Mesenchymal stem cell (in vitro differentiated cells and primary cell): ENCODE measurements around the gene CEND1.

ENCODE experiments used
- DNase-seq: peaks from one replicate; pipeline ENCODE4 v3.0.0-alpha.2; 2013
- H2AFZ ChIP-seq: one replicate; pipeline ENCODE4 v1.6.1; 2013; ENCODE audit warnings: low read depth, mild to moderate bottlenecking, control low read depth, inconsistent platforms, low read length, moderate library complexity
- H2AK5ac ChIP-seq: 2 replicates; pipeline ENCODE4 v1.6.1; 2013; ENCODE audit warnings: low read length, moderate library complexity, mild to moderate bottlenecking, inconsistent platforms; ENCODE audit not compliant: severe bottlenecking
- H2BK120ac ChIP-seq: one replicate; pipeline ENCODE4 v1.6.1; 2013; ENCODE audit warnings: low read depth, mild to moderate bottlenecking, inconsistent platforms, low read length, moderate library complexity
- H2BK12ac ChIP-seq, 2 experiments: one replicate each; pipeline ENCODE4 v1.6.1; 2013; ENCODE audit warnings: inconsistent platforms in 2 of 2, low read length in 2 of 2, mild to moderate bottlenecking in 2 of 2, moderate library complexity in 2 of 2, control low read depth in 1 of 2
- H2BK15ac ChIP-seq: one replicate; pipeline ENCODE4 v1.6.1; 2013; ENCODE audit warnings: mild to moderate bottlenecking, low read depth, inconsistent platforms; ENCODE audit not compliant: poor library complexity, severe bottlenecking
- H2BK5ac ChIP-seq: 2 replicates; pipeline ENCODE4 v1.6.1; 2013; ENCODE audit warnings: low read depth, mild to moderate bottlenecking, low read length, control low read depth, inconsistent platforms; ENCODE audit not compliant: poor library complexity, severe bottlenecking
- H3K14ac ChIP-seq, 2 experiments: one replicate each; pipeline ENCODE4 v1.6.1; 2013; ENCODE audit warnings: inconsistent platforms in 2 of 2, low read length in 2 of 2, control low read depth in 1 of 2, mild to moderate bottlenecking in 1 of 2, moderate library complexity in 1 of 2
- H3K18ac ChIP-seq, 2 experiments: one replicate each; pipeline ENCODE4 v1.6.1; 2013; ENCODE audit warnings: inconsistent platforms in 2 of 2, low read length in 2 of 2, control low read depth in 1 of 2, low read depth in 1 of 2, mild to moderate bottlenecking in 1 of 2
- H3K23ac ChIP-seq, 2 experiments: one replicate each; pipeline ENCODE4 v1.6.1; 2013; ENCODE audit warnings: inconsistent platforms in 2 of 2, low read length in 2 of 2, mild to moderate bottlenecking in 2 of 2, moderate library complexity in 2 of 2, control low read depth in 1 of 2
- H3K27ac ChIP-seq: 2 replicates; pipeline ENCODE4 v1.5.1; 2013; ENCODE audit warnings: mild to moderate bottlenecking, moderate library complexity, low read length, control low read depth, inconsistent platforms; ENCODE audit not compliant: poor library complexity, severe bottlenecking
- H3K27me3 ChIP-seq, 2 experiments: 2 replicates each; pipeline versions ENCODE4 v1.6.1 to v1.7.0; 2013; ENCODE audit warnings: low read length in 2 of 2, mild to moderate bottlenecking in 2 of 2, moderate library complexity in 2 of 2, control low read depth in 1 of 2, inconsistent platforms in 1 of 2; ENCODE audit not compliant: control insufficient read depth in 1 of 2, insufficient read depth in 1 of 2
- H3K36me3 ChIP-seq, 2 experiments: 2 replicates each; pipeline versions ENCODE4 v1.6.1 to v1.7.0; 2013; ENCODE audit warnings: low read length in 2 of 2, control low read depth in 1 of 2, inconsistent platforms in 1 of 2, low read depth in 1 of 2, mild to moderate bottlenecking in 1 of 2; ENCODE audit not compliant: insufficient read depth in 2 of 2, control insufficient read depth in 1 of 2
- H3K4ac ChIP-seq, 2 experiments: one replicate each; pipeline ENCODE4 v1.6.1; 2013; ENCODE audit warnings: inconsistent platforms in 2 of 2, low read length in 2 of 2, mild to moderate bottlenecking in 2 of 2, moderate library complexity in 2 of 2, control low read depth in 1 of 2, low read depth in 1 of 2
- H3K4me1 ChIP-seq: 2 replicates; pipeline ENCODE4 v1.6.1; 2013; ENCODE audit warnings: low read depth, low read length, control low read depth; ENCODE audit not compliant: control insufficient read depth, insufficient read depth
- H3K4me2 ChIP-seq: 2 replicates; pipeline ENCODE4 v1.6.1; 2013; ENCODE audit warnings: low read length, mild to moderate bottlenecking, inconsistent platforms; ENCODE audit not compliant: poor library complexity, severe bottlenecking
- H3K4me3 ChIP-seq, 2 experiments: 2 replicates each; pipeline versions ENCODE4 v1.5.1 to v1.7.0; 2013; ENCODE audit warnings: low read length in 2 of 2, mild to moderate bottlenecking in 2 of 2, control low read depth in 1 of 2, low read depth in 1 of 2; ENCODE audit not compliant: insufficient read depth in 1 of 2
- H3K79me1 ChIP-seq: replicated peaks from 2 replicates; pipeline ENCODE4 v1.6.1; 2013; ENCODE audit warnings: mild to moderate bottlenecking, control low read depth, low read length, inconsistent platforms; ENCODE audit not compliant: poor library complexity, severe bottlenecking
- H3K9ac ChIP-seq: 2 replicates; pipeline ENCODE4 v1.7.0; 2013; ENCODE audit warnings: mild to moderate bottlenecking, low read length, moderate library complexity
- H3K9me3 ChIP-seq: 2 replicates; pipeline ENCODE4 v1.7.0; 2013; ENCODE audit warnings: mild to moderate bottlenecking, low read length; ENCODE audit not compliant: control insufficient read depth
- H4K8ac ChIP-seq: one replicate; pipeline ENCODE4 v1.6.1; 2013; ENCODE audit warnings: inconsistent platforms, mild to moderate bottlenecking, low read length, moderate library complexity
- H4K91ac ChIP-seq: one replicate; pipeline ENCODE4 v1.6.1; 2013; ENCODE audit warnings: mild to moderate bottlenecking, low read length, inconsistent platforms
- WGBS: methylation state at CpG from one replicate; pipeline ENCODE4 v1.1.7; 2013; ENCODE audit warnings: mixed read lengths; 5-methylcytosine and 5-hydroxymethylcytosine counted together

The CEND1 gene

DNA sequence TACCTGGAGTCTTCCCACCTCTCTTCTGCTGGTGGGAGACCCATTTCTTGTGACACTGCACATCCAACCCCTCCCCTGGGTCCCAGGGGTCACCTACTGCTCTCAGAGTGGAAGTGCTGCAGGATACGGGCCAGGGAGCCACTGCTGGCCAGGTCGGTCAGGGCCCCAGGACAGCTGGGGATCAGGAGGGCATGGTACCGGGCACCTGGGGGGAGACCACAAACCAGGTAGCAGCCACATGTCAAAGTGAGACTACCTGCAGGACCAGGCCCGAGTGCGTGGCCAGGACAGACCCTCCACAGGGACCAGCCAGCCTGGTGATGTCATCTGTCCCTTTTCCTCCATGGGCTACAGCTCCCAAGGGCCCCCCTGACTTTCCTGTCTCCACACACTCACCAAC lies 16.5 kb downstream of the CEND1 start:
- Histone ChIP-seq H4K8ac (no peak overlapping the region), H3K27ac (no peak overlapping the region), H4K91ac (peak overlapping the region; percentile 43), H3K9ac (no peak overlapping the region), H2BK15ac (no peak overlapping the region), H3K27me3 (no peaks in the 10 kb centered on the region), H3K4me3 (no peak overlapping the region), H2BK120ac (no peak overlapping the region), H3K18ac (no peak overlapping the region), H3K79me1 (peaks cover 33% of the 10 kb centered on the region), H3K36me3 (peaks cover 45 to 63% of the 10 kb centered on the region in 2 experiments), H3K14ac (no peak overlapping the region), H3K4me1 (peaks cover 42% of the 10 kb centered on the region), H2AK5ac (no peak overlapping the region), H2BK12ac (no peak overlapping the region), H2BK5ac (no peak overlapping the region), H3K4me2 (no peak overlapping the region), H2AFZ (no peak overlapping the region), H3K23ac (peak overlapping the region in 1 of 2 experiments; percentile 3), H3K9me3 (no peaks in the 10 kb centered on the region), H3K4ac (no peak overlapping the region)
- no peak for DNase-seq
- 83% methylated on average over 5 of the region's 5 CpGs for WGBS

DNA sequence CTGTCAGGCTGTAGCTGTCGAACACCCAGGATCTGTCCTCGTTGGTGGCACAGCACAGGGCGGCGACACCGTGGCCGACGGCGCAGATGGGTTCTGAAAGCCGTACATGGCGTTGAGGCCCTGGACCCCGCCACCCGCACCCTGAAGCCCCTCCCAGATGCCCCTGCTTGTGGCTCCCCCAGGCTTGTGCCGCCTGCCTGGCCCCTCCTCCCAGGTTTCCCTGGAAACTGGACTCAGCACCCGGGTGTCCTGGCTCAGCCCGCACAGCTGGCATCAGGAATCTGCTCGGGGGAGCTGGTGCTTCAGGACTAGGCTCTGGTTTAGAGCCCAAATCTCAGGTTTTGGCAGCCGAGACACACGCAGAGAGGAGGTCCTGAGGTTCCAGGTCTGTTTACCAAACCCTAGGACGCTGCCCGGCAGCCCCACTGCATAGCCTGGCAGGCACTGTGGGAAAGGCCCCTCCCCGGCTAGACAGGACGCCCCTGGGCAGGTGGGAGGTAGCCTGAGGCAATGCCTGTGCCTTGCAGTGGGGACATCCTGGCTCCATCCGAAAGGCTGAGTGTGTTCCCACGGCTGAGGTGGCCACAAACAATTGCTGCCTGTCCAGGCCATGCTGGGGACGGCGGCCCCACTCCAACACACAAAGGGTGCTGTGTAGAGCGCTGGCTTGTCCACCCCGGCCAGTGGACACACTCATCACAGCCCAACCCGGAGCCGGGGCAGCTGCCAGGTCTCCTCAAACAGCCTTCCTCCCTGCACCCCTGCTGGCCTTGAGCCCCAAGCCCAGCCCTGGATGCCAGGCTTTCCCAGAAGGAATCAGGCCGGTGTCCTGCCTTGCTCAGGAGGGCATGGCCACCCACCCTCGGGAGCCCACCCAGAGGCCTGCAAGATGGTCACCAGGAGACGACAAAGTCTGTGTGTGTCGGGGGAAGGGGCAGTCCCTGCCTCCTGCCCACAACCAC lies 17.2 kb downstream of the CEND1 start:
- H2BK12ac ChIP-seq = no peak overlapping the region

DNA sequence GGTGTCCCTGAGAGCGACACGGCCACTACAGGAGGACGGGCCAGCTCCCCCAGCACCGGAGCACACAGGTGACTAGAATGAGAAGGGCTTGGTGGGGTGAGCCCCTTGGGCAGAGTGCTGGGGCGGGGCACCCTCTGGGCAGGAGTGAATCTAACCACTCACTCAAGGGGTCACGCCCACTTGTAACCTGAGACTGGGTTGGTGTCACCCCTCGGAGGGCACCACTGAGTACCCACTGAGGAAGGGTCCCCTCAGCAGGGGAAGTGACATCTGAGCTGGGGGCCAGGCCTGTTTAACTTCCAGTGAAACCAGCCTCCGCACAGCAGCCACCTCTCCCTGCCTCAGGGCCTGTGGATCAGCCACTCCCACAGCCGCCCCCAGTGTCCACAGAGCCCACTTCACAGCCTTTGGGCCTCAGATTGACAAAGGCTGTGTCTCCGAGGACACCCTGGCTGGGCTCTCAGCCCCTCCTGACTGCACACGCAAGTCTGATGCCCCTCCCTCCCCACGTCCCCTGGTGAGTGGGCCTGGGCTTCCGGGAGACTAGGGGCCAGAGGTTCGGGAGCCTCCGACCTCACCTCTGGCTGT lies 18.2 kb downstream of the CEND1 start:
- Histone ChIP-seq H3K4me3 (no peak overlapping the region), H3K9me3 (no peaks in the 10 kb centered on the region), H3K27ac (no peak overlapping the region), H3K9ac (no peak overlapping the region), H2AK5ac (no peak overlapping the region), H3K4ac (no peak overlapping the region), H2AFZ (no peak overlapping the region), H3K4me1 (peaks cover 44% of the 10 kb centered on the region), H3K23ac (no peak overlapping the region), H4K91ac (no peak overlapping the region), H3K18ac (no peak overlapping the region), H2BK120ac (no peak overlapping the region), H3K36me3 (peaks cover 54 to 67% of the 10 kb centered on the region in 2 experiments), H3K79me1 (peaks cover 31% of the 10 kb centered on the region), H2BK15ac (no peak overlapping the region), H3K4me2 (no peak overlapping the region), H3K27me3 (no peaks in the 10 kb centered on the region), H2BK12ac (no peak overlapping the region), H4K8ac (no peak overlapping the region), H2BK5ac (no peak overlapping the region), H3K14ac (no peak overlapping the region)
- 96% methylated on average over 15 of the region's 15 CpGs for WGBS
- DNase-seq = no peak

More for the DNA sequence above, 17.2 kb downstream of the CEND1 start:
- Histone ChIP-seq H2BK5ac (no peak overlapping the region), H2BK120ac (no peak overlapping the region), H2AK5ac (no peak overlapping the region), H3K4me2 (no peak overlapping the region), H3K14ac (no peak overlapping the region), H4K91ac (no peak overlapping the region), H3K79me1 (peaks cover 31% of the 10 kb centered on the region), H3K4me3 (no peak overlapping the region), H3K9ac (no peak overlapping the region), H3K18ac (no peak overlapping the region), H4K8ac (no peak overlapping the region), H2BK15ac (no peak overlapping the region), H3K27ac (no peak overlapping the region), H3K23ac (no peak overlapping the region), H3K4ac (no peak overlapping the region), H3K36me3 (peaks cover 45 to 62% of the 10 kb centered on the region in 2 experiments), H2AFZ (no peak overlapping the region), H3K27me3 (no peaks in the 10 kb centered on the region), H3K9me3 (no peaks in the 10 kb centered on the region), H3K4me1 (peaks cover 37% of the 10 kb centered on the region)
- WGBS = 95% methylated on average over 34 of the region's 34 CpGs
- no peak for DNase-seq
